Progenitor cell of endocrine pancreas (in vitro differentiated cells): ENCODE measurements around the gene ATG13. TPM values are rescaled to one million over a fixed set of nuclear protein-coding genes. Genes with fewer than 3 reads are reported as not detected.
A peak's percentile ranks its signal among the peaks of the same experiment; 100 is the strongest.
"Not testable (repeated sequence)": the region's sequence is repeated elsewhere in the genome, so short reads cannot be mapped to it uniquely, and the experiment has no call there.

ENCODE experiments used
- DNase-seq: peaks from one replicate; pipeline ENCODE4 v3.0.0; 2021; ENCODE audit warnings: low spot score; ENCODE audit not compliant: unreplicated experiment
- H3K27ac Mint-ChIP-seq: 2 replicates; pipeline ENCODE4 v1.8.0; 2021; ENCODE audit warnings: mild to moderate bottlenecking, moderate library complexity, mixed read lengths
- H3K27me3 Mint-ChIP-seq: 2 replicates; pipeline ENCODE4 v1.8.0; 2021; ENCODE audit warnings: mixed read lengths
- H3K36me3 Mint-ChIP-seq: 2 replicates; pipeline ENCODE4 v1.8.0; 2022; ENCODE audit warnings: mixed read lengths; ENCODE audit not compliant: insufficient read depth
- H3K4me1 Mint-ChIP-seq: 2 replicates; pipeline ENCODE4 v1.8.0; 2021; ENCODE audit warnings: low read depth, mixed read lengths
- H3K4me3 Mint-ChIP-seq: 2 replicates; pipeline ENCODE4 v1.8.0; 2021; ENCODE audit warnings: low read depth, mild to moderate bottlenecking, moderate library complexity, mixed read lengths
- H3K9me3 Mint-ChIP-seq: 2 replicates; pipeline ENCODE4 v1.8.0; 2021; ENCODE audit warnings: low read depth, mixed read lengths
- CTCF ChIP-seq: fragments of 200-600 bp; sonication (generic); IDR thresholded peaks from one replicate; pipeline ENCODE4 v1.5.0; 2021; ENCODE audit warnings: antibody characterized with exemption, mild to moderate bottlenecking; ENCODE audit not compliant: unreplicated experiment
- total RNA-seq: library from RNA; stranded (reverse); gene quantifications from 2 replicates; pipeline ENCODE4 v1.2.1, GENCODE V29; 2021

Gene ATG13
- total RNA-seq, 1 donor from 2014 or later, result 69.8 TPM

DNA sequence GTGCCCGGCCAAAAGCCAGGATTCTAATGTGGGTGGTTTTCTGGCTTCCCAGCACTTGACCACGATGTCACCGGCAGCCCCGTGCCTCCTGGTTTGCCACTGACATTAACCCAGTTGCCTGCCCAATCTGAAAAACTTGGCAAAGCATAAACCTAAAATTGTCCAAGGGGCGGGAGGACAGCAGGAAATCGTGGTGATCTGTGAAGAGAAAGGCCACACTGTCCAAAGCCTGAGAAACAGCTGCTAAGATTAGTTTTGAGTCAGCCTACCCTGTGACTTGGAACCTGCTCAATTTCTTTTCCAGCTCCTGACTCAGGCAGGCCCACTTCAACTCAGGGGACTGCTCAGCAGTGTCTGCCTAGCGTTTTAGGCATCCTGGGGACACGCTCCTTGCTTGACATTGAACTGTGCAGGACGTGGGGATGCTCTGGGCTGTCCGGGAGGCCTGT is 93.5 kb downstream of the ATG13 start:
- Mint-ChIP-seq H3K27ac (no peak overlapping the region), H3K36me3 (peaks cover 4% of the 10 kb centered on the region), H3K9me3 (no peaks in the 10 kb centered on the region)

DNA sequence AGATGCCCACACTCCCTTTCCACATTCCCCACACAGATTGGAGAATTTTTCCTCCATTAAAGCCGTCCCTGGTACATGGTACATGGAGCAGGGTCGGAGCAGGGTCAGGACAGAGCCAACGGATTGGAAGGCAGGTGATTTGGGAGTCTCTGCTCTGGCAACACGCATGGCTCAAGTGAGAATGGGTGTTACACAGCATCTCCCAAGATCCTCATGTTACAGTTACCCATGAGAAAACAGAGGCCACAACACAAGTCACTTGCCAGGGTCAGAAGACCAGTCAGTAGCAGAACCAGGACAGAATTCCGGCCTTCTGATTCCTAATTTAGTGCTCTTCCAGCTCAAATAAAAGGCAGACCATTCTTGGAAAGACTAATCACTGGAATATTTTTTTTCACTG is 94.0 kb downstream of the ATG13 start:
- Mint-ChIP-seq H3K36me3 (peaks cover 4% of the 10 kb centered on the region), H3K27ac (no peak overlapping the region)

More for the DNA sequence above, 93.5 kb downstream of the ATG13 start:
- no peak for TF ChIP-seq CTCF
- H3K4me1 Mint-ChIP-seq, result no peaks in the 10 kb centered on the region
- no peaks in the 10 kb centered on the region for H3K27me3 Mint-ChIP-seq
- no peak for DNase-seq
- H3K4me3 Mint-ChIP-seq, result no peak overlapping the region

DNA sequence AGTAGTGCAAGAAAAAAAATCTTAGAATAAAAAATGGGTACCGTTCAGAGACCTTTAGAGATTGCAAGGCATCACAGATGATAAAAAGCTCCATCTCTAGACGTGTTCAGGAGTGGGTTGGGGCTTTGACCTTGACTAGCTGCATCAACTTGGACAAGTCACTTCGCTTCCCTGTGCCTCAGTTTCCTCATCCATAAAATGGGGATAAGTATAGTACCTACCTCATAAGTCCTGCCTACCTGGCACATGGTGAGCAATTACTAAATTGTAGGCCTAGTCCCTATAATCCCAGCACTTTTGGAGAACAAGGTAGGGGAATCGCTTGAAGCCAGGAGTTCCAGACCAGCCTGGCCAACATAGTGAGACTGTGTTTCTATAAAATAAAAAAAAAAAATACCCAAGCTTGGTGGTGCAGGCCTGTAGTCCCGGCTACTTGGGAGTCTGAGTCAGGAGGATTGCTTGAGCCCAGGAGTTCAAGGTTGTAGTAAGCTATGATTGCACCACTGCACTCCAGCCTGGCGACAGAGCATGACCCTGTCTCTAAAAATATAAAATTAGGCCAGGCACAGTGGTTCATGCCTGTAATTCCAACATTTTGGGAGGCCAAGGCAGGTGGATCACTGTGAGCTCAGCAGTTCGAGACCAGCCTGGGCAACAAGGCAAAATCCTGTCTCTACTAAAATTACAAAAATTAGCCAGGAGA is 95.7 kb downstream of the ATG13 start:
- Mint-ChIP-seq H3K4me3 (no peak overlapping the region), H3K9me3 (no peaks in the 10 kb centered on the region), H3K4me1 (peaks cover under 1% of the 10 kb centered on the region), H3K27me3 (no peaks in the 10 kb centered on the region), H3K27ac (no peak overlapping the region), H3K36me3 (no peaks in the 10 kb centered on the region)
- DNase-seq, result no peak
- no peak for TF ChIP-seq CTCF

More for the DNA sequence above, 94.0 kb downstream of the ATG13 start:
- no peak for DNase-seq
- no peaks in the 10 kb centered on the region for H3K4me1 Mint-ChIP-seq
- no peak for TF ChIP-seq CTCF
- no peaks in the 10 kb centered on the region for H3K9me3 Mint-ChIP-seq
- H3K4me3 Mint-ChIP-seq, result no peak overlapping the region
- no peaks in the 10 kb centered on the region for H3K27me3 Mint-ChIP-seq

GRCh38 chr11:46717825-46718154 is 100.4 kb downstream of the ATG13 start:
- H3K27ac Mint-ChIP-seq, result peak overlapping the region; percentile 45
- H3K9me3 Mint-ChIP-seq, H3K36me3 Mint-ChIP-seq, H3K27me3 Mint-ChIP-seq, DNase-seq, H3K4me3 Mint-ChIP-seq: not testable (repeated sequence)
- peaks cover 18% of the 10 kb centered on the region for H3K4me1 Mint-ChIP-seq

GRCh38 chr11:46718155-46719019 is 101.0 kb downstream of the ATG13 start:
- Mint-ChIP-seq H3K36me3 (no peaks in the 10 kb centered on the region), H3K27me3 (no peaks in the 10 kb centered on the region), H3K4me1 (peaks cover 18% of the 10 kb centered on the region), H3K4me3 (no peak overlapping the region), H3K9me3 (no peaks in the 10 kb centered on the region), H3K27ac (peak overlapping the region; percentile 86)
- TF ChIP-seq CTCF, result no peak
- DNase-seq, result no peak
